Measurements from ENCODE around the gene ALOXE3.
"Not testable (repeated sequence)": the region's sequence is repeated elsewhere in the genome, so short reads cannot be mapped to it uniquely, and the experiment has no call there.

The ALOXE3 gene

DNA sequence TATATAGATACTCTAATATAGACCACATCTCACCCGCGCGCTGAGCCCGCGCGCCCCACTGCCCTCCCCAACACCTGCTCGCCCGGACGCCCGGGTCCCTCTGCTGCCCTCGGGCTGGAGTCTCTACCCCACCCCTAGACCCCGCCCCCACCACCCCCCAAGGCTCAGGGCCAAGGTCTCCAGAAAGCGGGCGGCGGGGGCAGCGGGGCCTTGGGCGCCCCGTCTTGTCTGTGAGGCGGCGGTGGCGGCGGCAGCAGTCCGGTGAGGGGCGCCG is 3.0 kb upstream of the ALOXE3 start:
- DNase-seq, result no peak

DNA sequence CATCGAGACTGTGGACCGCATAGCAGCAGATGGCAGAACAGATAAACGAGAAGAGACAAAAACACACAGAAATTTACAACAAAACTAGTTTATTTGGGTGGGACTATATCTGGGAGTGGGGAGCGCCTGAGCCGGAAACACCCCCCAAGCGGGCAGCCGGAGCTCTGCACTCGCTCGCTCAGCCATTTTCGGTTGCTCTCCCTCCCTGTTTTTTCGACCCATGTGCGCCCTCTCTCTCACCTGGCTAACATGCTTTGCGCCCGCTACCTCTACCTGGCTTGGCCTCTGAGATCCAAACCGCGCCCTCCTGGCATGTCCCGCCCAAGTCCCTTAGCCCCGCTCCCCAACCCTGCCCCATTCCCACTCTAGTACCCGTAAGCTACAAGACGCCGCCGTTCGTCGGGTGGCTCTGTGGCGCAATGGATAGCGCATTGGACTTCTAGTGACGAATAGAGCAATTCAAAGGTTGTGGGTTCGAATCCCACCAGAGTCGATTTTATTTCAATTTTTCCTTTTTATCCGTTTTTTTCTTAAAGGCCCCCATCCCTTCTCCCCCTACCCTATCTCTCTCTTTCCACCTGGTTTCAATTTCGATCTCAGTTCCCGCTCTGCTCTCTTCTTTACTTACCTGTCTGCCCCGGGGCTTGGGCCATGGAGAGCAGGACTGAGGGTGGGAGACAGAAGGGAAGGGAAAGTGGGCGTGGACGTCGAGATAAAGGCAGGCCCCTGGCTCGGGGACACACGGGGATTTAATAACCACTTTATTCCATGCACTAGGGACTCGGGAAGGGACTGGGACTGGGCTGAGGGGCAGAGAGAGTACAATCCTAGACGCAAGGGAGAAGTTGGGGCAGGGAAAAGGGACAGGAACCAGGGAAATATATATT is 2.4 kb upstream of the ALOXE3 start:
- DNase-seq, result peak; percentile 56 to 67

- DNase-seq, result peak; percentile 74 to 86
Observed at GRCh38 chr17:8119581-8120519, 1.5 kb upstream of the ALOXE3 start.

DNA sequence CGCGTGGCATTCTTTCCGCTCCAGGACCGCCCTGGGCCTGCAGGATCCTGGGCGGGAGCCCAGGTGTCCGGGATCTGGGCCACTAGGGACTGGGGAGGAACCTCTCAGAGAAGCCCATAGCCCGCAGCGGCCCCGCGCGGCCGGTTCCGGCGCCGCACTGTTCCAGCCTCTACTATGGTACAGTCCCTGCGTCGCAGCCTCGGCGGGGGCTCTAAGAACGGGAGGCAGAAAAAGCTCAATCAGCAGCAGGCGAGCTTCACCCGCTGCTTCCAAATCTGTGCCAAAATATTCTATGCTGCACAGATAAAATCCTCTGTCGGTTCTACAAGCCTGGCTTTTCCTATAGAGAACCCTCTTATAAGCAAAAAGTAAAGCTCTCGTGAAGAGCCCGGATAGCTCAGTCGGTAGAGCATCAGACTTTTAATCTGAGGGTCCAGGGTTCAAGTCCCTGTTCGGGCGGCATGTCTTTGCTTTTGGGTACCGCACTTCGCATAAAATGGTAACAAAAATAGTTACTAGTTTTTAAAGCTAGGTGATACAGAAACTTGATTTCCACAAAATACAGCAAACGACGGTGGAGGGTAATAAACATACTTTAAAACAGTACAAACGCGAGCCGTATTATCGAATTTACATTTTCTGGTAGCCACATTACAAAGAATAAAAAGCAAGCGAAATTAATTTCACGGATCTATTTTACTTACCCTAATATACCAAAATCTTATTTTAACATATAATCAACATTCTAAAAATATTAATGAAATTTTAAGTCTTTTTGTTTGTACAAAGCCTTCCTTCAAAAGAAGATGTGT is 661 bp upstream of the ALOXE3 start:
- DNase-seq, result peak; percentile 70 to 79

GRCh38 chr17:8117367-8117979 is 841 bp downstream of the ALOXE3 start:
- no peak for DNase-seq

GRCh38 chr17:8116776-8117175 is 1.5 kb downstream of the ALOXE3 start:
- DNase-seq, result no peak

- no peak for DNase-seq
Observed at GRCh38 chr17:8110907-8111306, 7.4 kb downstream of the ALOXE3 start.

- no peak for DNase-seq
Observed at GRCh38 chr17:8110456-8110804, 7.9 kb downstream of the ALOXE3 start.

DNA sequence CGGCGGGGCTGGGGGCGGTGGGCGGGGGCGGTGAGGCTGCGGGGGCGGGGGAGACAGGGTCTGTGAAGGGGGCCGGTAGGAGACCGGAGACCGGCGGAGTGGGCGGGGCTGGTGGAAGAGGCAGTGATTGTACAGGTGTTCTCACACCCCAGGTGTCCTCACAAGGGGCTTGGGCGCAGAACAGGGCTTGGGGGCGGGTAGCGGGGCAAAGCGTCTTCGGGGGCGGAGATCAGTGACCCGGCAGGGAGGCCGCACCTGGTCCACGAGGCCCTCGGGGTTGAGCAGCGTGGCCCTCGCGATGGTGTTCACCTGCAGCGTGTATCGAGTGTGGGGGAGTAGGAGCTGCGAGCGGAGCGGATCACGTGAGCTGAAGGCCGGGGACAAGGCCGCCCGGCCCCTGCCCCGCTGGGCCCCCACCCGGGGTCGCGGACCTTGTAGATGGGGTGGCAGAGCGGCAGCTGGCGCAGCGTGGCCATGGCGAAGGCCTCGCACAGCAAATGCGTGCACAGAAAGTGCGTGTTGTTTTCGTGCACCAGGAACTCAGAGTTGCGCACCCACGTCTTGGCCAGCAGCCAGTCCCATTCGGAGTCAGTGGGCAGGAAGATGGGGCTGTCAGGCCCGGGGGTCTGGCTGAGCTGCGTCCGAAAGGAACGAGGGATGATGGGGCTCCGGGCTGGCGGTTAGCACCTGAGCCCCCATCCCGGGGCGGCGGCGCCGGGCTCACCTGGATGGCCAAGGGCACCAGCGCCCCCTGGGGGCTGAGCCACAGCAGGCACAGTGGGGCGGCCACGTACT is 8.5 kb downstream of the ALOXE3 start:
- peak; percentile 37 to 57 for DNase-seq

DNA sequence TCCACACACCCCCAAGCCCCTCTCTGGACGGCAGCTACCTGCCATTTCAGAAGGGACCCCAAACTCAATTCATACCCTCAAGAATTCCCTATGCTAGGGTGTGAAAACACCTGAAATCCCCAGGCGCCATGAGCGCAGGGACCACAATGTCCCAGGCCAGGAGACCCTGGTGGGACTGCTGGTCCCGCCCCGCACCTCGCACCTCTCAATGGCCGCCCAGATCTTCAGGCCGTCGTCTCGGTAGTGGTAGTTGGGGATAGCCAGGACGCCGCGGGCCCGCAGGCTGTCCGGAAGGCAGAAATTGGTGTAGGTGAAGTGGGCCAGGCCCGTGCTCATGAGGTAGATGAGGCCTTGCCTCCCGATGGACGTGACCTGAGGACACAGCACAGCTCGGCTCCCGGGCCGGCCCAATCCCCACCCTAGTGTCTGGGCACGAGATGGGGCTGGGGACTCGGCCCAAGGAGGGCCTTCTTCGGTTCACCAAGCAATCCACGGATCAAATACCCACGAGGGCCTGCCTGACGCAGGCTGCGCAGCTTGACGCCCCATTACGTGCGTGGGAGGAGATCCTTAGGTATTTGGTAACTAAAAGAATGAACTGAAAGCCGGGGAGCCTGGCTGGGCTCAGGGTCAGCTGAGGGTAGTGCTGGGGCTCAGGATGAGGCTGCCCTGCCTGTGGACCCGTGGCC is 9.2 kb downstream of the ALOXE3 start:
- DNase-seq, result no peak

GRCh38 chr17:8106980-8107379 is 11.3 kb downstream of the ALOXE3 start:
- not testable (repeated sequence) for DNase-seq

GRCh38 chr17:8105957-8106398 is 12.3 kb downstream of the ALOXE3 start:
- no peak for DNase-seq

DNA sequence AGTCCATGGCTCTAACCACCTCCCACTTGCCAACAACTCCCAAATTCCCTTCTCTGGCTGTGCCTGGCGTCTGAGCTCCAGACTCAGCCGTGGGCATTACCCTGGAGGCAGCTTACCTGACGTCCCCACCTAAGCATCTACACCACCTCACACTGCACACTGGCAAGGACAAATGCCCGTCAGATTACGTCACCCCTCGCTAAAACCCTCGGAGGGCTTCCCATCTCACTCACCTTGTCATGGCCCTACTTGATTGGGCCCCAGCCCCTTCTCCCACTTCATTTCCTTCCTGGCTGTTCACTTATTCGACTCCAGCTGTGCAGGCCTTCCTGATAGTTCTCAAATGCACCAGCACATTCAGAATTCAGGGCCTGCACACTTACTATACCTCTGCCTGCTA is 13.4 kb downstream of the ALOXE3 start:
- DNase-seq, result no peak

DNA sequence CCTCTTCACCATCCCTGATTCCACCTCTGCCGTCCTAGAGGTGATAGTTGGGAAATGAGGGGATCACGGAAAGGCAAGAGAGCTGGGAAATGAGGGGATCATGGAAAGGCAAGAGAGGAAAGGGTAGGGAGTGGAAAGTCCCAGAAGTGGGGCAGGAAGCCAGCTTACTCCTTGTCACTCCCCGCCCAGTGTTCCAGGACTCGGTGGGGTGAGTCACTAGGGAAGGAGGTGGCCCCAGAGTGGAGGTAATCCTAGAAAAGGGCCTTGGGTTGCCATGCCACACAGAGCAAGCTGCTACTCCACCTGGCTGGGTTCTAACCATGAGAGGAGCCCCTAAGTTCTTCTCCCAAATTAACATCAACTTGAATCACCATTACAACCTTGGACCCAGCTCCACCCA is 14.8 kb downstream of the ALOXE3 start:
- no peak for DNase-seq

DNA sequence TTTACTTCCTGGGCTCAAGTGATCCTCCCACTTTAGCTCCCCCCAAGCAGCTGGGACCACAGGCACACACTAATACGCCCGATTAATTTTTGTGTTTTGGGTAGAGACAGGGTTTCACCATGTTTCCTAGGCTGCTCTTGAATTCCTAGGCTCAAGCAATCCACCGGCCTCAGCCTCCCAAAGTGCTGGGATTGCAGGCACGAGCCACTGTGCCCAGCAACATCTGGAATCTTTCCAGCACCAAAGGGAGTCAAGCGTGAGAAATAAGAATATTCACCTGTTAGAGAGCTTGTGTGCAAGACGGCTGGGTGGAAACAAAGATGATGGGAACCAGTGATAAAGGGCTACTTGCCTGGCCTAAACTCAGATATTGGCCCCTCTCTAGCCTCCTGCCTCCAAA is 16.6 kb downstream of the ALOXE3 start:
- DNase-seq, result no peak

GRCh38 chr17:8100763-8101162 is 17.6 kb downstream of the ALOXE3 start:
- no peak for DNase-seq

DNA sequence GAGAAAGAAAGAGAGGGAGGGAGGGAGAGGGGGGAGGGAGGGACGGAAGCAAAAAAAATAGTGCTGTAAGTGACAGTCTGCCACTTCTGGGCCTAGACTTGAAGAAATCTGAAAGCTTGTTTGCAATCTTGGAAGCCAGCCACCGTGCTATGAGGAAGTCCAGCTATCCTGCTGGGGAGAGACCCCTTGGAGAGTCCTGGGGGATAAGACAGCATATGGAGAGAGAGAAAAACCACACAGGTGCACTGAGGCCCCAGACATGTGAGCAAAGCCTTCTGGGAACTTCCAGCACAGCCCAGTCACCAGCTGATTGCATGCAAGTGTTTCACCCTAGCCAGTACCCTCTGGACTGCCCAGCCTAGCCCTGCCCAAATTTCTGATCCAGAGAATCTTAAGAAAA is 18.2 kb downstream of the ALOXE3 start:
- no peak for DNase-seq

DNA sequence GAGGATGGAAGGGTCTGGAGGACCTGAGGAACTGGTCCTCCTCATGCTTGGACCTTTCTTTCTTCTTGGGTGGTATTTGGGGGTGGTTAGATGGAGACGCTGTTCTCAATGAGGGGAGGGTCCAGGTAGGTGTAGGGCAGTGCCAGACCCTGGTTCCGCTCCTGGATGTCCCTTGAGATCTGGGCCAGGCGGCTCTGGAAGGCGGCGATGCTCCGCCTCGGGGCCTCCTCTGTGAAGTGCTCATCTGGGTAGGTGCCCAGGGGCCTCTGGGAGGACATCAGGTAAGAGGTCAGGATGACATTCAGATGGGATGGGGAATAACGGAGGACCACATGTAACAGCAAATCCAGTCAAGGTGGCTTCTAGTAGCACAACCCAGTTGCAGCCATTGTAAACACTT is 21.8 kb downstream of the ALOXE3 start:
- no peak for DNase-seq

- no peak for DNase-seq
Observed at GRCh38 chr17:8095361-8095760, 23.0 kb downstream of the ALOXE3 start.

GRCh38 chr17:8091033-8091687 is 27.2 kb downstream of the ALOXE3 start:
- no peak for DNase-seq

DNA sequence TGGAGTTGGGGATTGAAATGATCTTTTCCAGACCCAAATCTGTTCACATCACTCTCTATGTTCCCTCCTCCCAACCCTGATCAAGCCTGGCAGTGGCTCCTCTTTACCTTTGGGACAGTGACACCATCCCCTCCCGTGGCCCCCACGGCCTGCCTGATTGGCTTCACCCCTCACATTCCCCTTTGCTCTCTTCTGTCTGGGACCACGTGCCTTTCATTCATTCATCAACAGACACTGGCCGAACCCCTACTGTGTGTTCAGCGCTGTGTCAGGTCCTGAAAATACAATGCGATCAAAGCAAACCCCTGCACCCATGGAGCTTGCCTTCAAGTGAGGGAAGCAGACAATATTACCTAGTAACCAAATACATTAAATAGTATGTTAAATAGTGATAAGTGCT is 28.6 kb downstream of the ALOXE3 start:
- no peak for DNase-seq
